ENCODE results near the gene RTN4IP1.
"Not testable (repeated sequence)": the region's sequence is repeated elsewhere in the genome, so short reads cannot be mapped to it uniquely, and the experiment has no call there.

The RTN4IP1 gene

GRCh38 chr6:106627760-106628159, 1.5 kb downstream of the RTN4IP1 start:
- not testable (repeated sequence) for H3K4me2 ChIP-seq (ENCODE audit: low read length); H3K4me3 ChIP-seq (ENCODE audit: low read length); H3K9ac ChIP-seq (ENCODE audit: low read depth, low read length); H3K27me3 ChIP-seq (ENCODE audit: control insufficient read depth, insufficient read depth, low read length); H3K36me3 ChIP-seq (ENCODE audit: insufficient read depth, low read length); H3K9me3 ChIP-seq (replicated peaks; ENCODE audit: low read length)
- H3K4me1 ChIP-seq (ENCODE audit: control insufficient read depth, insufficient read depth, low read length), result peaks cover 14% of the 10 kb centered on the region

DNA sequence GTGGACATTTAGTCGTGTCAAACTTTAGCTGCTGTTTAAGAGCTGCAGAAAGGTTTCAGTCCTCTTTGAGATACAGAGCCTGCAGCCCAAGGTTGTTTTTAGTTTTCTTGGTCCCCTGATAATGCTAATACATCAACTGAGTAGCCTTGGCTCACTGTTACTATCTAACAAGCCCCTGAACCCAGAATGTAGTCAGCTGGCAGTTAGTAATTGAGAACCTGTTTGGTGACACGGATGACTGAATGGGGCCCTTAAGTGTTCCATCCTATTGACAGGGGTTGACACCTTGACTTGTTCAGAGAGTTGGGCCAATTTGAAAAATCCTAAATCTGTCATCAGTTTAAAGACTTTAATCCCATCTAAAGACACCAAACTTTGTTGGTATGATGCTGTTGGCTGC, 2.8 kb downstream of the RTN4IP1 start:
- Histone ChIP-seq H3K4me3 (ENCODE audit: low read length) (no peak overlapping the region), H3K4me2 (ENCODE audit: low read length) (no peak overlapping the region), H3K4me1 (ENCODE audit: control insufficient read depth, insufficient read depth, low read length) (peaks cover 13% of the 10 kb centered on the region), H3K27me3 (ENCODE audit: control insufficient read depth, insufficient read depth, low read length) (no peaks in the 10 kb centered on the region), H3K9ac (ENCODE audit: low read depth, low read length) (no peak overlapping the region), H3K36me3 (ENCODE audit: insufficient read depth, low read length) (peaks cover 3% of the 10 kb centered on the region), H3K9me3 (replicated peaks; ENCODE audit: low read length) (no peaks in the 10 kb centered on the region)

- no peaks in the 10 kb centered on the region for H3K4me1 ChIP-seq (ENCODE audit: control insufficient read depth, insufficient read depth, low read length)
- H3K4me3 ChIP-seq (ENCODE audit: low read length), result no peak overlapping the region
- H3K27me3 ChIP-seq (ENCODE audit: control insufficient read depth, insufficient read depth, low read length), result no peaks in the 10 kb centered on the region
- H3K9ac ChIP-seq (ENCODE audit: low read depth, low read length), result no peak overlapping the region
- H3K4me2 ChIP-seq (ENCODE audit: low read length), result no peak overlapping the region
- no peaks in the 10 kb centered on the region for H3K9me3 ChIP-seq (replicated peaks; ENCODE audit: low read length)
- H3K36me3 ChIP-seq (ENCODE audit: insufficient read depth, low read length), result peaks cover 3% of the 10 kb centered on the region
These were observed 6.3 kb downstream of the RTN4IP1 start for GRCh38 chr6:106623039-106623438.

DNA sequence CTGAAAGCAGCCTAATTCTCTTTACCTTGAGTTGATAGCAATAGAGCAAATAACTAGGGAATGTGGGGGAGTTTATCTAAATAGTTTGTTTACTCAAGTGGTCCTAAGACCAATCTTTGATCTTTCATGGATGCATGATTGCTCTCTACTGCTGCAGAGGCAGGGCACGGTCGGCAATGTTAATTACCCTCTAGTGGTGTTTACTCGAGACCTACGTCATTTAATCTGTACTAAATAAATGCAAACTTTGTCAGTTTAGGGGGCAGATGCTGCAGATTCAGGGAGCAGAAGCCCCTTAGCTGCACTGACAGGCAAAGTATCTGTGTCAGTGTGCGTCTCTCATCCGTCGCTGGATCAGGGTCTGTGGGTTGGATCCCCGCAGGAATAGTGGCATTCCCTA, 6.9 kb downstream of the RTN4IP1 start:
- Histone ChIP-seq H3K27me3 (ENCODE audit: control insufficient read depth, insufficient read depth, low read length) (no peaks in the 10 kb centered on the region), H3K4me3 (ENCODE audit: low read length) (no peak overlapping the region), H3K4me1 (ENCODE audit: control insufficient read depth, insufficient read depth, low read length) (no peaks in the 10 kb centered on the region), H3K4me2 (ENCODE audit: low read length) (no peak overlapping the region), H3K9ac (ENCODE audit: low read depth, low read length) (no peak overlapping the region), H3K36me3 (ENCODE audit: insufficient read depth, low read length) (peaks cover 3% of the 10 kb centered on the region), H3K9me3 (replicated peaks; ENCODE audit: low read length) (no peaks in the 10 kb centered on the region)

DNA sequence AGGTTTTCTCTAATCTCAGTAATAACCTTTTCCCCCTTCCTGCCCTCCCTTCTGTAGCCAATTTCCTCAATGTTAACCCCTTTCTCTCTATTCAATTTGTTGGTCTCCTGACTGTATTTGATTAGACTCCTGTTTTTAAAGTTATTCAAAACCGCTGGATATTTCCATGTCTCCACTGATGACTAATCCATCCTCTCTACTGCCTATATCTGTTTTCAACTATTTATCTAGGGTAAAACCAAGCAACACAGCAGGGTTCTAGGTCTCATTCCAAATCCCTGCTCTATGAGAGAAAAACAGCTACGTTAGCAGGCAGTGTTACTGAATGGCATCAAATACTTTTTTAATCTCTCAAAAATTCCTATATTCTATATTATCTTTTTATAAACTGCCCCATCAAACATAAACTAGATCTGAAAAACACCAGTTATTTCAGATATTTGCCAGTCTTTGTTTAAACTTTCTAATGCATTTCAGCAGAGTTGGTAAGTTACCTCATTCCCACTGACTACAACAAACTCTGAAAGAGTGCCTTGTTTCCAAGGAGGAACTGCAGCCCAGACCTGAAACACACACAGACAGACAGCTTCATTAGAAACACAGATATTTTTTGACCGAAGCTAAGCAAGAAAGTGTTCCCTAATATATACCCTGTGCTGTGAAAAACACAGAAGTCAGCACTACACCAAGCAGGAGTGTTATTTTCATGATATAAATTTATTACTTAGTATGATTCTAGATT, 8.2 kb downstream of the RTN4IP1 start:
- Histone ChIP-seq H3K27me3 (ENCODE audit: control insufficient read depth, insufficient read depth, low read length) (no peaks in the 10 kb centered on the region), H3K36me3 (ENCODE audit: insufficient read depth, low read length) (peaks cover 5% of the 10 kb centered on the region), H3K9me3 (replicated peaks; ENCODE audit: low read length) (no peaks in the 10 kb centered on the region), H3K9ac (ENCODE audit: low read depth, low read length) (no peak overlapping the region), H3K4me1 (ENCODE audit: control insufficient read depth, insufficient read depth, low read length) (no peaks in the 10 kb centered on the region), H3K4me2 (ENCODE audit: low read length) (no peak overlapping the region), H3K4me3 (ENCODE audit: low read length) (no peak overlapping the region)

- Histone ChIP-seq H3K4me3 (ENCODE audit: low read length) (no peak overlapping the region), H3K9ac (ENCODE audit: low read depth, low read length) (no peak overlapping the region), H3K9me3 (replicated peaks; ENCODE audit: low read length) (no peaks in the 10 kb centered on the region), H3K4me1 (ENCODE audit: control insufficient read depth, insufficient read depth, low read length) (no peaks in the 10 kb centered on the region), H3K27me3 (ENCODE audit: control insufficient read depth, insufficient read depth, low read length) (no peaks in the 10 kb centered on the region), H3K4me2 (ENCODE audit: low read length) (no peak overlapping the region), H3K36me3 (ENCODE audit: insufficient read depth, low read length) (peaks cover 5% of the 10 kb centered on the region)
These were observed 10.1 kb downstream of the RTN4IP1 start for GRCh38 chr6:106619223-106619622.

- Histone ChIP-seq H3K9ac (ENCODE audit: low read depth, low read length) (no peak overlapping the region), H3K4me1 (ENCODE audit: control insufficient read depth, insufficient read depth, low read length) (no peaks in the 10 kb centered on the region), H3K4me2 (ENCODE audit: low read length) (no peak overlapping the region), H3K36me3 (ENCODE audit: insufficient read depth, low read length) (peaks cover 5% of the 10 kb centered on the region), H3K9me3 (replicated peaks; ENCODE audit: low read length) (no peaks in the 10 kb centered on the region), H3K4me3 (ENCODE audit: low read length) (no peak overlapping the region), H3K27me3 (ENCODE audit: control insufficient read depth, insufficient read depth, low read length) (no peaks in the 10 kb centered on the region)
These were observed 11.0 kb downstream of the RTN4IP1 start for GRCh38 chr6:106618324-106618723.

GRCh38 chr6:106617857-106618256, 11.4 kb downstream of the RTN4IP1 start:
- no peaks in the 10 kb centered on the region for H3K4me1 ChIP-seq (ENCODE audit: control insufficient read depth, insufficient read depth, low read length)
- peaks cover 5% of the 10 kb centered on the region for H3K36me3 ChIP-seq (ENCODE audit: insufficient read depth, low read length)
- H3K4me3 ChIP-seq (ENCODE audit: low read length), result no peak overlapping the region
- no peak overlapping the region for H3K4me2 ChIP-seq (ENCODE audit: low read length)
- no peaks in the 10 kb centered on the region for H3K27me3 ChIP-seq (ENCODE audit: control insufficient read depth, insufficient read depth, low read length)
- H3K9me3 ChIP-seq (replicated peaks; ENCODE audit: low read length), result no peaks in the 10 kb centered on the region
- no peak overlapping the region for H3K9ac ChIP-seq (ENCODE audit: low read depth, low read length)

GRCh38 chr6:106617302-106617701, 12.0 kb downstream of the RTN4IP1 start:
- no peak overlapping the region for H3K9ac ChIP-seq (ENCODE audit: low read depth, low read length)
- H3K27me3 ChIP-seq (ENCODE audit: control insufficient read depth, insufficient read depth, low read length), result no peaks in the 10 kb centered on the region
- H3K4me3 ChIP-seq (ENCODE audit: low read length), result no peak overlapping the region
- peaks cover 2% of the 10 kb centered on the region for H3K36me3 ChIP-seq (ENCODE audit: insufficient read depth, low read length)
- H3K9me3 ChIP-seq (replicated peaks; ENCODE audit: low read length), result no peaks in the 10 kb centered on the region
- H3K4me1 ChIP-seq (ENCODE audit: control insufficient read depth, insufficient read depth, low read length), result no peaks in the 10 kb centered on the region
- H3K4me2 ChIP-seq (ENCODE audit: low read length), result no peak overlapping the region

- Histone ChIP-seq H3K9ac (ENCODE audit: low read depth, low read length) (no peak overlapping the region), H3K4me1 (ENCODE audit: control insufficient read depth, insufficient read depth, low read length) (no peaks in the 10 kb centered on the region), H3K27me3 (ENCODE audit: control insufficient read depth, insufficient read depth, low read length) (no peaks in the 10 kb centered on the region), H3K36me3 (ENCODE audit: insufficient read depth, low read length) (peaks cover 2% of the 10 kb centered on the region), H3K9me3 (replicated peaks; ENCODE audit: low read length) (no peaks in the 10 kb centered on the region), H3K4me2 (ENCODE audit: low read length) (no peak overlapping the region), H3K4me3 (ENCODE audit: low read length) (no peak overlapping the region)
These were observed 14.6 kb downstream of the RTN4IP1 start for GRCh38 chr6:106614592-106615257.

DNA sequence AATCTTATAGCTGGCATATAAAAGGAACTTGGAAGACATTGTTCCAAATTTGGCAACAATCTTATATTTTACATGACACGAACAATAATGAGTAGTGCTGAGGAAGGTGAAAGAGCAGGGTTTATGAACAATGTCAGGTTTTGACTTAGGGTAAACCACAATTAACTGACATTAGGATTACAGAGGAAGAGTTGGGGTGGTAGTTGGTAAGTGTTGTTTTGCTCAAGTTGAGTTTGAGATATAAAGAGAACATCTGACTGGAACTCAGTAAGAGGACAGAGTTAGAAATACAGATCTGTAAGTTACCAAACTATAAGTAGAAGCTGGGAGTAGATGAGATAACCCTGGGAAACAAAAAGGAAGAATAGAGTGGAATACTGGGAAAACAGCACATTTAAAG, 15.1 kb downstream of the RTN4IP1 start:
- Histone ChIP-seq H3K9ac (ENCODE audit: low read depth, low read length) (no peak overlapping the region), H3K9me3 (replicated peaks; ENCODE audit: low read length) (no peaks in the 10 kb centered on the region), H3K4me3 (ENCODE audit: low read length) (no peak overlapping the region), H3K27me3 (ENCODE audit: control insufficient read depth, insufficient read depth, low read length) (no peaks in the 10 kb centered on the region), H3K4me1 (ENCODE audit: control insufficient read depth, insufficient read depth, low read length) (no peaks in the 10 kb centered on the region), H3K36me3 (ENCODE audit: insufficient read depth, low read length) (peaks cover 2% of the 10 kb centered on the region), H3K4me2 (ENCODE audit: low read length) (no peak overlapping the region)

- H3K4me2 ChIP-seq (ENCODE audit: low read length), result no peak overlapping the region
- H3K27me3 ChIP-seq (ENCODE audit: control insufficient read depth, insufficient read depth, low read length), result no peaks in the 10 kb centered on the region
- H3K9me3 ChIP-seq (replicated peaks; ENCODE audit: low read length), result no peaks in the 10 kb centered on the region
- H3K36me3 ChIP-seq (ENCODE audit: insufficient read depth, low read length), result peaks cover 2% of the 10 kb centered on the region
- no peak overlapping the region for H3K9ac ChIP-seq (ENCODE audit: low read depth, low read length)
- no peaks in the 10 kb centered on the region for H3K4me1 ChIP-seq (ENCODE audit: control insufficient read depth, insufficient read depth, low read length)
- H3K4me3 ChIP-seq (ENCODE audit: low read length), result no peak overlapping the region
These were observed 15.7 kb downstream of the RTN4IP1 start for GRCh38 chr6:106613590-106613989.
